Lower leg skin (tissue), 3 donors: ENCODE results near the gene GBP3.

ENCODE experiments used
- CTCF ChIP-seq, 3 donors: fragments of 450-650 bp; IDR thresholded peaks; one replicate each; pipeline ENCODE4 v1.5.1; 2016; ENCODE audit warnings: antibody characterized with exemption in 3 of 3, mild to moderate bottlenecking in 3 of 3, moderate library complexity in 2 of 3
- POLR2A ChIP-seq, 2 donors: fragments of 450-650 bp; IDR thresholded peaks; one replicate each; pipeline ENCODE4 v1.6.1; 2016 to 2017; ENCODE audit warnings: antibody characterized with exemption in 2 of 2, mild to moderate bottlenecking in 1 of 2, moderate library complexity in 1 of 2

GRCh38 chr1:89047734-89048133, 25.1 kb upstream of the GBP3 start:
- TF ChIP-seq CTCF (IDR thresholded peaks at IDR 0.05) (no peak), POLR2A (IDR thresholded peaks at IDR 0.05) (no peak)
